Measurements from ENCODE around the gene ZC3HAV1. TPM values are rescaled to one million over a fixed set of nuclear protein-coding genes. Genes with fewer than 3 reads are reported as not detected.

Gene ZC3HAV1
- total and polyA plus RNA-seq, 10 of the 15 experiments (the other 5 are each of a cell fraction or from before 2014, with no cell fraction given): 18.5 to 55.3 (median 44.7) TPM

- TF ChIP-seq, protein P1, sequence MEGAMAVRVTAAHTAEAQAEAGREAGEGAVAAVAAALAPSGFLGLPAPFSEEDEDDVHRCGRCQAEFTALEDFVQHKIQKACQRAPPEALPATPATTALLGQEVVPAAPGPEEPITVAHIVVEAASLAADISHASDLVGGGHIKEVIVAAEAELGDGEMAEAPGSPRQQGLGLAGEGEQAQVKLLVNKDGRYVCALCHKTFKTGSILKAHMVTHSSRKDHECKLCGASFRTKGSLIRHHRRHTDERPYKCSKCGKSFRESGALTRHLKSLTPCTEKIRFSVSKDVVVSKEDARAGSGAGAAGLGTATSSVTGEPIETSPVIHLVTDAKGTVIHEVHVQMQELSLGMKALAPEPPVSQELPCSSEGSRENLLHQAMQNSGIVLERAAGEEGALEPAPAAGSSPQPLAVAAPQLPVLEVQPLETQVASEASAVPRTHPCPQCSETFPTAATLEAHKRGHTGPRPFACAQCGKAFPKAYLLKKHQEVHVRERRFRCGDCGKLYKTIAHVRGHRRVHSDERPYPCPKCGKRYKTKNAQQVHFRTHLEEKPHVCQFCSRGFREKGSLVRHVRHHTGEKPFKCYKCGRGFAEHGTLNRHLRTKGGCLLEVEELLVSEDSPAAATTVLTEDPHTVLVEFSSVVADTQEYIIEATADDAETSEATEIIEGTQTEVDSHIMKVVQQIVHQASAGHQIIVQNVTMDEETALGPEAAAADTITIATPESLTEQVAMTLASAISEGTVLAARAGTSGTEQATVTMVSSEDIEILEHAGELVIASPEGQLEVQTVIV (IDR thresholded peaks at IDR 0.05; ENCODE audit: borderline replicate concordance, partially characterized antibody): no peak
- TF ChIP-seq NR2F1 (conservative IDR thresholded peaks at IDR 0.05) (peak; percentile 59; the same call in 1 of the 2 replicates), CHD1 (IDR thresholded peaks at IDR 0.05; ENCODE audit: low read depth, low read length) (no peak), ZNF384 (IDR thresholded peaks at IDR 0.05; ENCODE audit: borderline replicate concordance, low read depth, low read length) (no peak), REST (IDR thresholded peaks at IDR 0.05; ENCODE audit: low read depth, low read length) (0 out of 2 replicates have a peak, but pooled peaks have one; percentile 8), BRCA1 (IDR thresholded peaks at IDR 0.05; ENCODE audit: low read depth, low read length) (no peak), KDM1A (IDR thresholded peaks at IDR 0.05; ENCODE audit: borderline replicate concordance) (no peak), WRNIP1 (IDR thresholded peaks at IDR 0.05; ENCODE audit: borderline replicate concordance, low read depth, low read length) (no peak), MXI1 (IDR thresholded peaks at IDR 0.05; ENCODE audit: low read depth, low read length) (no peak), ZNF622 (IDR thresholded peaks at IDR 0.05) (no peak), EED (IDR thresholded peaks at IDR 0.05; ENCODE audit: low read depth) (peak; percentile 99), SIN3A (IDR thresholded peaks at IDR 0.05; ENCODE audit: low read depth, low read length) (no peak), SMAD1 (IDR thresholded peaks at IDR 0.05; ENCODE audit: low read depth, partially characterized antibody) (no peak), NR2C1 (IDR thresholded peaks at IDR 0.05) (no peak), RELA (IDR thresholded peaks at IDR 0.05; ENCODE audit: borderline replicate concordance, partially characterized antibody) (peak; percentile 51), BHLHE40 (IDR thresholded peaks at IDR 0.05; ENCODE audit: borderline replicate concordance in 1 of 2, low read depth in 2 of 2, low read length in 1 of 2) (peak; percentile 28 to 31; a peak in 1 of 4 replicates), SREBF1 (IDR thresholded peaks at IDR 0.05; ENCODE audit: low read length) (no peak; the same call in 1 of the 2 replicates), ATF2 (IDR thresholded peaks at IDR 0.05; ENCODE audit: low read length) (peak; percentile 96), PML (IDR thresholded peaks at IDR 0.05; ENCODE audit: low read length) (peak; percentile 81), RCOR1 (conservative IDR thresholded peaks at IDR 0.05; ENCODE audit: low read depth, low read length) (no peak), RUNX3 (IDR thresholded peaks at IDR 0.05; ENCODE audit: low read length) (peak; percentile 86)
- TF ChIP-seq, protein P2, sequence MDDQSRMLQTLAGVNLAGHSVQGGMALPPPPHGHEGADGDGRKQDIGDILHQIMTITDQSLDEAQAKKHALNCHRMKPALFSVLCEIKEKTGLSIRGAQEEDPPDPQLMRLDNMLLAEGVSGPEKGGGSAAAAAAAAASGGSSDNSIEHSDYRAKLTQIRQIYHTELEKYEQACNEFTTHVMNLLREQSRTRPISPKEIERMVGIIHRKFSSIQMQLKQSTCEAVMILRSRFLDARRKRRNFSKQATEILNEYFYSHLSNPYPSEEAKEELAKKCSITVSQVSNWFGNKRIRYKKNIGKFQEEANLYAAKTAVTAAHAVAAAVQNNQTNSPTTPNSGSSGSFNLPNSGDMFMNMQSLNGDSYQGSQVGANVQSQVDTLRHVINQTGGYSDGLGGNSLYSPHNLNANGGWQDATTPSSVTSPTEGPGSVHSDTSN (IDR thresholded peaks at IDR 0.05; ENCODE audit: insufficient replicate concordance, low read depth, low read length): peak; percentile 76
Observed at GRCh38 chr7:139118234-139118804, 8.8 kb upstream of the ZC3HAV1 start (continued).

Measured in GM12878 (cell line).